BJ (cell line): ENCODE data around the gene FUOM. TPM values are rescaled to one million over a fixed set of nuclear protein-coding genes. Genes with fewer than 3 reads are reported as not detected.

ENCODE experiments used
- CTCF ChIA-PET: fragments of 350-600 bp; formaldehyde crosslinking; extraction: SDS; loops from one replicate; lab custom pipeline; 2021; ENCODE audit warnings: antibody characterized with exemption, inconsistent platforms; lab: Yijun Ruan, JAX
- POLR2A ChIA-PET: fragments of 300-600 bp; sonication (Branson Sonifier 250); formaldehyde crosslinking; extraction: SDS; loops from one replicate; lab custom pipeline; 2021; ENCODE audit warnings: antibody characterized with exemption; lab: Charles Lee
- DNase-seq: peaks from one replicate; pipeline ENCODE4 v3.0.0-alpha.2; 2011; ENCODE audit warnings: low read depth
- H3K27me3 ChIP-seq: 2 replicates; pipeline ENCODE4 v1.6.0; 2011; ENCODE audit warnings: low read length; ENCODE audit not compliant: control insufficient read depth, insufficient read depth
- H3K36me3 ChIP-seq: 2 replicates; pipeline ENCODE4 v1.5.1; 2011; ENCODE audit warnings: low read length; ENCODE audit not compliant: control insufficient read depth, insufficient read depth
- H3K4me3 ChIP-seq: 2 replicates; pipeline ENCODE4 v1.5.1; 2011; ENCODE audit warnings: low read depth, mild to moderate bottlenecking, control low read depth, low read length
- polyA plus RNA-seq: library from polyadenylated mRNA; depleted of rRNA; stranded (reverse); fragments of >200 nt; gene quantifications from 2 replicates; pipeline ENCODE4 v1.2.3, GENCODE V29; 2011
- TF ChIP-seq, protein P1 (sequence below): IDR thresholded peaks from 2 replicates; pipeline ENCODE4 v1.5.1; 2011; ENCODE audit warnings: low read depth, mild to moderate bottlenecking, control low read depth, inconsistent platforms, low read length, moderate library complexity; ENCODE audit not compliant: insufficient read depth

The FUOM gene
- polyA plus RNA-seq, 1 experiment = 49.8 TPM

DNA sequence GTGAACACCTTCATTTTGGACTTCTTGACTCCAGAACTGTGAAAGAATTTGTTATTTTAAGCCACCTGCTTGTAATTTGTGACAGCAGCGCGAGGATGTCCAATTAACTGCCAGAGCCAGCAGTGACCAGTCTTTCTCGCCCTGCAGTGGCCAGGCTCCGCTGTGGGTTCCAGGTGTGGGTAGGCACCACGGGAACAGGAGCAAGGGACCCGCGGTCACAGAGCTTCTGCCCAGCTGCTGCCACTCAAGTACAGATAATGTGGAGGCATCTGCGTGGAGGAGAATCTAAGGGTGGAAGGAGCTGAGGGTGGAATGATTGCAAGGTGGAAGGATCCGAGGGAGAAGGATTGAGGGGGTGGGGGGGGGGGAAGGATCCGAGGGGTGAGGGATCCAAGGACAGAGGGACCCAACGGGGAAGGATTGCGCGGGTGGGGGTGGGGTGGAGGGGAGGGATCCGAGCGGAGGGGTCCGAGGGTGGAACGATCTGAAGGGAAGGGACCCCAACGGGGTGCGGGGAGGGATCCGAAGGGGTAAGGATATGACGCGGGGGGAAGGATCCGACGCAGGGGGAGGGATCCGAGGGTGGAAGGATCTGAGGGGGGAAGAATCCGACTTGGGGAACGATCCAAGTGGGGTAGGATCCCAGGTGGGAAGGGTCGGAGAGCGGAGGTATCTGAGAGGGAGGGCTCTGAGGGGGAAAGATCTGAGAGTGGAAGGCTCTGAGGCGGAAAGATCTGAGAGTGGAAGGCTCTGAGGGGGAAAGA is 24.7 kb downstream of the FUOM start:
- ChIA-PET CTCF (no interaction called here), POLR2A (no interaction called here)
- Histone ChIP-seq H3K27me3 (peaks cover 25% of the 10 kb centered on the region), H3K4me3 (no peak overlapping the region), H3K36me3 (no peaks in the 10 kb centered on the region)
- no peak for DNase-seq
- TF ChIP-seq, protein P1, sequence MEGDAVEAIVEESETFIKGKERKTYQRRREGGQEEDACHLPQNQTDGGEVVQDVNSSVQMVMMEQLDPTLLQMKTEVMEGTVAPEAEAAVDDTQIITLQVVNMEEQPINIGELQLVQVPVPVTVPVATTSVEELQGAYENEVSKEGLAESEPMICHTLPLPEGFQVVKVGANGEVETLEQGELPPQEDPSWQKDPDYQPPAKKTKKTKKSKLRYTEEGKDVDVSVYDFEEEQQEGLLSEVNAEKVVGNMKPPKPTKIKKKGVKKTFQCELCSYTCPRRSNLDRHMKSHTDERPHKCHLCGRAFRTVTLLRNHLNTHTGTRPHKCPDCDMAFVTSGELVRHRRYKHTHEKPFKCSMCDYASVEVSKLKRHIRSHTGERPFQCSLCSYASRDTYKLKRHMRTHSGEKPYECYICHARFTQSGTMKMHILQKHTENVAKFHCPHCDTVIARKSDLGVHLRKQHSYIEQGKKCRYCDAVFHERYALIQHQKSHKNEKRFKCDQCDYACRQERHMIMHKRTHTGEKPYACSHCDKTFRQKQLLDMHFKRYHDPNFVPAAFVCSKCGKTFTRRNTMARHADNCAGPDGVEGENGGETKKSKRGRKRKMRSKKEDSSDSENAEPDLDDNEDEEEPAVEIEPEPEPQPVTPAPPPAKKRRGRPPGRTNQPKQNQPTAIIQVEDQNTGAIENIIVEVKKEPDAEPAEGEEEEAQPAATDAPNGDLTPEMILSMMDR = no peak

DNA sequence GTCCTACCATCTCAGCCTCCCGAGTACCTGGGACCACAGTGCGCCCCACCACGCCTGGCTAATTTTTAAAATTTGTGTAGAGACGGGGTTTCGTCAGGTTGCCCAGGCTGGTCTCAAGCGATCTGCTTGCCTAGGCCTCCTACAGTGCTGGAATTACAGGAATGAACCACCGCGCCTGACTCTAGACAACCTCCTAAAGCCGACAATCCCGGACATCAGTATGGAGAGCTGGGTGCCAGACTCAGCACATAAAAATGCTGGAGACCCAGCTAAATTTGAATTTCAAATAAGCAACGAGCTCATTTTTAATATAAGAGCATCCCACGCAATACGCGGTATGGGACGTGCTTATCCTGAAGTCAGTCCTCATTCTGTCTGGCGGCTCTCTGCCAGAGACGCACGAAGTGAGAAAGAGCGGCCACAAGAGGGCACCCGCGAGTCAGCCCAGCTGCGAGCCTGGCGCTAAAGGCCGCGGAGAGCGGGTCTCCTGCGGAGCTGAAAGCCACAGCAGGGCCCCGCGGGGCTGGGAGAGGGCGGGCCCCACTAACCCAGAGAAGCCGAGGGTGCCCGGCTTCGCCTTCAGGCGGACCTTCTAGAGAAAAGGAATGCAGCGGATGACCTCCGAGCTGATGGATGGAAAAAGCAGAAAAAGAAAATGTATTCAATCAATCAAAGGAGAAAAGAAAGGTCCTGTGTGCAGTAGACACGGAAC is 28.2 kb downstream of the FUOM start:
- peaks cover 22% of the 10 kb centered on the region for H3K27me3 ChIP-seq

DNA sequence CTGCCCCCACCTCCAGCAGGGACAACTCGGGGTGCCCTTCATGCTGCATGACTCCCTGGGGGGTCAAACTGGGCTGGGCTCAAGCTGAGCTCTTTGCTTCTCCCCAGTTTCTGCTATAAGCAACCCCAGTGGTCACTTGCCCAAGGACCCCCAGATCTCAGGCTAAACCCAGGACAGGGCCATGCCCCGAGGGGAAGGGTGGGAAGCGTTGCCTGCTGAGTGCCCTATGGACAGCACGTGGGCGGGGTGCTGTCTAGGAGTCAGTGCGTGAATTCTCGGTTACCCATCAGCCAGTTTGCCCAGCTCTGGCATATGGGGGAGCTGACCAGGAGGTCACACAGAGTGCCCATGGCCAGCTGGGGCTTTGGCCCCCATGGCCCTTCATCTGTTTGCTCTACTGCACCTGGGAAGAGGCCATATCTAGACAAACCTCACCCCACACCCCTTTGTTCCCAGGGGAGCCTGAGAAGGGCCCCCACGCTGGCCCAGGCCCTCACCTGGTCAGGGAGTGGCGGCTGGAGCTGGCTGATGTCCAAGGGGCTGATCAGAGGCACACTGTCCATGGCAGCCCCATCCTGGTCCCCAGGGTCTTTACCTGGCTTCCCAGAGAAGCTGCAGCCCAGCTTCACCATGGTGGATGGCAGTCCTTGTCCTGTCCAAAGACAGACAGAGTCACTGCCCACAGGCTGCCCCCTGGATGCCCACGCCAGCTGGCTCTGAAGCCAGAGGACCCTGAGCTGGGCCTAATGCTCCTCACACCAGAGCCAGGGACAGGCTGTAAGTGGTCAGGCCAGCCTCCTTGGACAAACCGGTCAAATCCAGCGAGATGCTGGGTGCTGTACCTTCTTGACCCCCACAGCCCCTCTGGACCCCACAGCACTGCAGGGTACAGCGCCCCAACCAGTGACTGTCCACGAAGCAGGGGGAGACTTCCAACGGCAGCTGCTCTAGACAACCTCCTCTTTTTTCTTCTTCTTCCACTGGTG is 29.2 kb downstream of the FUOM start:
- Histone ChIP-seq H3K4me3 (no peak overlapping the region), H3K27me3 (peaks cover 19% of the 10 kb centered on the region), H3K36me3 (no peaks in the 10 kb centered on the region)
- ChIA-PET POLR2A (interaction anchor here (0.7 kb wide), 1 partner anchor 50 kb away, joined by 7 read pairs; no protein-coding TSS in a partner anchor), CTCF (interaction anchor here (0.7 to 3.0 kb wide), 36 partner anchors 8 to 288 kb away, joined by 3 to 20 read pairs (median 4); partner anchors contain the start of genes ADAM8, ECHS1, FUOM and PRAP1)
- TF ChIP-seq, protein P1 = no peak
- no peak for DNase-seq

More for the DNA sequence above, 28.2 kb downstream of the FUOM start:
- TF ChIP-seq, protein P1 = peak; percentile 98
- DNase-seq = peak; percentile 39
- ChIA-PET CTCF (interaction anchor here (0.5 to 3.0 kb wide), 40 partner anchors 9 to 814 kb away, joined by 3 to 20 read pairs (median 4); partner anchors contain the start of genes ADAM8, ECHS1, FUOM and PRAP1), POLR2A (interaction anchor here (0.7 kb wide), 1 partner anchor 49 kb away, joined by 7 read pairs; no protein-coding TSS in a partner anchor)
- no peak overlapping the region for H3K4me3 ChIP-seq
- H3K36me3 ChIP-seq = no peaks in the 10 kb centered on the region

DNA sequence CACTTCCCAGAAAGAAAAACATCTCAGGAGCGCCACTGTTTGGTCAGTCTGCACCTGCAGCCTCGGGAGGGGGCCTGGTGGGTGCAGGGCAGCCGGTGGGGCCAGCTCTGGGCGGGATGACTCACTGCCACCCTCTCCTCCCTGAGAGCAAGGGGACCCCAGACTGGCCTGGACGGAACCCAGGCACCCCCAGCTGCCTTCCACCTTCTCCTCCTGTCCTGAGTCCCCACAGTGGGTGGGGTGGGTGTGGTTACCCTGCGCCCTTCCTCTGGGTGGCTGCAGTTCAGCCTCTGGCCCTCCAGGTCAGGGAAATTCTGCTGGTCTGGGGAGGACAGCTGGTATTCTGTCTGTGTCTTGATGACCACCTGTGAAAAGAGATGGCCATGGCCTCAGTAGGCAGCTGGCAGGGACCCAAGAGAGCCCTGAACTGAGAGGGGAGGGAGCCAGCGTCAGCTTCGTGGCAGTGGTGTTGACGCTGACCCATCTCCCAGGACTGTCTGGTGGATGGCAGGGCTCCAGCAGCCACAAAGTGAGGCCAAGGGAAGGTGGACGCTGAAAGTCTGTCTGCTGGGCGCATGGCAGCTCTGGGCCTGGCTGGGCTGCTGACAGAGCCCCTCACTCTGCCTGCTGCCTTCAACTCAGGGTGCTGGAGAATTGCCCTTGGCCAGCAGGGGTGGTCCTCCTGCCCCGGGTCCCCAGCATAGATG is 30.0 kb downstream of the FUOM start:
- no peaks in the 10 kb centered on the region for H3K36me3 ChIP-seq
- DNase-seq = no peak
- peaks cover 19% of the 10 kb centered on the region for H3K27me3 ChIP-seq
- TF ChIP-seq, protein P1 = no peak
- ChIA-PET POLR2A (no interaction called here), CTCF (interaction anchor here (1.0 to 3.0 kb wide), 8 partner anchors 10 to 286 kb away, joined by 3 to 20 read pairs (median 4); partner anchors contain the start of gene PRAP1)
- no peak overlapping the region for H3K4me3 ChIP-seq
